Left lung (tissue), 10 donors: ENCODE measurements around the gene UBE2D2. TPM values are rescaled to one million over a fixed set of nuclear protein-coding genes. Genes with fewer than 3 reads are reported as not detected.

Source experiments
- ATAC-seq: fragments of 200-7000 bp; cut with Tn5 transposase; one replicate; pipeline ENCODE4 v1.9.1; 2020; ENCODE audit warnings: moderate library complexity
- DNase-seq, 4 donors: peaks; one replicate each; pipeline ENCODE4 v3.0.0-alpha.2; 2013 to 2020
- H3K27ac ChIP-seq, 2 donors: fragments of 200-600 bp; sonication (generic) in 1 of 2; one replicate each; pipeline versions ENCODE4 v1.5.0 to v1.8.0; 2020 to 2021
- H3K27me3 ChIP-seq, 2 donors: fragments of 200-600 bp; sonication (generic) in 1 of 2; one replicate each; pipeline versions ENCODE4 v1.5.0 to v1.8.0; 2020 to 2021
- H3K36me3 ChIP-seq, 2 donors: fragments of 200-600 bp; sonication (generic) in 1 of 2; one replicate each; pipeline versions ENCODE4 v1.5.0 to v1.8.0; 2020 to 2021
- H3K4me1 ChIP-seq, 2 donors: fragments of 200-600 bp; one replicate each; pipeline ENCODE4 v1.8.0; 2021
- H3K4me3 ChIP-seq, 2 donors: fragments of 200-600 bp; sonication (generic) in 1 of 2; one replicate each; pipeline versions ENCODE4 v1.5.0 to v1.8.0; 2020 to 2021; ENCODE audit warnings: mild to moderate bottlenecking in 1 of 2
- H3K9me3 ChIP-seq, 2 donors: fragments of 200-600 bp; sonication (generic) in 1 of 2; one replicate each; pipeline versions ENCODE4 v1.5.0 to v1.8.0; 2020 to 2021
- CTCF ChIP-seq, 2 donors: fragments of 200-600 bp; sonication (generic) in 1 of 2; IDR thresholded peaks; one replicate each; pipeline versions ENCODE4 v1.5.0 to v1.8.0; 2021; ENCODE audit warnings: antibody characterized with exemption in 2 of 2
- intact Hi-C, 2 donors: fragments of 100-400 bp; cut with DNase I; formaldehyde crosslinking; loops; one replicate each; pipeline versions ENCODE4 v1.11.2 to v1.14.2; 2022
- polyA plus RNA-seq, 6 donors: library from polyadenylated mRNA; unstranded; fragments of 120-200 nt; gene quantifications; one replicate each; pipeline ENCODE4 v1.2.1, GENCODE V29; 2013; ENCODE audit not compliant: insufficient read length in 6 of 6
- total RNA-seq, 2 donors: library from RNA; stranded (reverse); fragmentation: NEBNext Ultra II Directional; extraction: Animal tissue kit (Norgen Biotek cat#: 25700); gene quantifications; one replicate each; pipeline ENCODE4 v1.2.1, GENCODE V29; 2021
- donor health status: DM: no; HTN: yes; CAD: no.
- donor health status: DM: no; HTN: no; CAD: no.

Gene UBE2D2
- total and polyA plus RNA-seq, 8 donors, result 122 to 160 (median 145) TPM

- DNase-seq, result peak in 2 of 4 donors; percentile 36 to 72
- TF ChIP-seq CTCF (IDR thresholded peaks at IDR 0.05), result no peak
- no peak for ATAC-seq
- H3K9me3 ChIP-seq, result no peaks in the 10 kb centered on the region
- H3K4me3 ChIP-seq, result peak overlapping the region; percentile 76 to 92
- peaks cover 35 to 85% of the 10 kb centered on the region in 2 donors for H3K4me1 ChIP-seq
- peaks cover 0 to 73% of the 10 kb centered on the region in 2 donors for H3K27me3 ChIP-seq
- intact Hi-C loops, result no loop called here
- no peaks in the 10 kb centered on the region for H3K36me3 ChIP-seq
- peak overlapping the region; percentile 37 to 87 for H3K27ac ChIP-seq
Measured at GRCh38 chr5:139650689-139651042, 89.5 kb downstream of the UBE2D2 start.

- Histone ChIP-seq H3K4me1 (peaks cover 40 to 91% of the 10 kb centered on the region in 2 donors), H3K36me3 (no peaks in the 10 kb centered on the region), H3K4me3 (peak overlapping the region in 1 of 2 donors; percentile 76), H3K27me3 (peaks cover 0 to 67% of the 10 kb centered on the region in 2 donors), H3K27ac (peak overlapping the region; percentile 37 to 87), H3K9me3 (no peaks in the 10 kb centered on the region)
- ATAC-seq (peak; percentile 47), DNase-seq (peak in 2 of 4 donors; percentile 64 to 81)
- intact Hi-C loops, result no loop called here
- no peak for TF ChIP-seq CTCF (IDR thresholded peaks at IDR 0.05)
Measured at GRCh38 chr5:139651043-139651834, 90.1 kb downstream of the UBE2D2 start.

- H3K9me3 ChIP-seq, result no peaks in the 10 kb centered on the region
- DNase-seq (peak in 3 of 4 donors; percentile 76 to 88 (median 87)), ATAC-seq (peak; percentile 54)
- H3K4me3 ChIP-seq, result no peak overlapping the region
- H3K27ac ChIP-seq, result peak overlapping the region; percentile 38 to 87
- no peak for TF ChIP-seq CTCF (IDR thresholded peaks at IDR 0.05)
- peaks cover 45 to 92% of the 10 kb centered on the region in 2 donors for H3K4me1 ChIP-seq
- intact Hi-C loops, result no loop called here
- no peaks in the 10 kb centered on the region for H3K36me3 ChIP-seq
- peaks cover 0 to 58% of the 10 kb centered on the region in 2 donors for H3K27me3 ChIP-seq
Measured at GRCh38 chr5:139651853-139652787, 91.0 kb downstream of the UBE2D2 start.

- intact Hi-C loops, result no loop called here
- Histone ChIP-seq H3K4me1 (peaks cover 49 to 92% of the 10 kb centered on the region in 2 donors), H3K27me3 (peaks cover 0 to 51% of the 10 kb centered on the region in 2 donors), H3K9me3 (no peaks in the 10 kb centered on the region), H3K36me3 (no peaks in the 10 kb centered on the region), H3K4me3 (no peak overlapping the region), H3K27ac (peak overlapping the region; percentile 38 to 87)
- ATAC-seq (no peak), DNase-seq (no peak)
- no peak for TF ChIP-seq CTCF (IDR thresholded peaks at IDR 0.05)
Measured at GRCh38 chr5:139652788-139653241, 91.7 kb downstream of the UBE2D2 start.
